OCI-LY1 (cell line): ENCODE results near the gene CNGA2.

Experiments
- EZH2 ChIP-seq: fragments of 200-600 bp; sonication (generic), shearing (Covaris generic); IDR thresholded peaks from 2 replicates; pipeline ENCODE4 v1.8.0; 2017; ENCODE audit warnings: borderline replicate concordance, mixed run types, mild to moderate bottlenecking, antibody characterized with exemption, low read length, moderate library complexity, mixed read lengths
- TF ChIP-seq, protein P1 (sequence below): fragments of 200-600 bp; sonication (generic), shearing (Covaris generic); IDR thresholded peaks from 2 replicates; pipeline ENCODE4 v1.5.1; 2017; ENCODE audit warnings: mild to moderate bottlenecking, antibody characterized with exemption, low read length, moderate library complexity, mixed read lengths

DNA sequence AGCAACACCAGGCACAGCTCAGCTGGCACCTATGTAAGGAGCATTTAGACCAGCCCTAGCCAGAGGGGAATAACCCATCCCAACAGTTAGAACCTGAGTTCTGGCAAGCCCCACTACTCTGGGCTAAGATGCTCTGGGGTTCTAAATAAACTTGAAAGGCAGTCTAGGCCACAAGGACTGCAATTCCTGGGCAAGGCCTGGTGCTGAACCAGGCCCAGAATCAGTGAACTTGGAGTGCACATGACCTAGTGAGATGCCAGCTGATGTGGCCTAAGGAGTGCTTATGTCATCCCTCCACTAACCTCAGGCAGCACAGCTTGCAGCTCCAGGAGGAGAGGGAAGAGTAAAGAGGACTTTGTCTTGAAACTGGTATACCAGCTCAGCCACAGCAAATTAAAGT lies 46.9 kb upstream of the CNGA2 start:
- TF ChIP-seq, protein P1, sequence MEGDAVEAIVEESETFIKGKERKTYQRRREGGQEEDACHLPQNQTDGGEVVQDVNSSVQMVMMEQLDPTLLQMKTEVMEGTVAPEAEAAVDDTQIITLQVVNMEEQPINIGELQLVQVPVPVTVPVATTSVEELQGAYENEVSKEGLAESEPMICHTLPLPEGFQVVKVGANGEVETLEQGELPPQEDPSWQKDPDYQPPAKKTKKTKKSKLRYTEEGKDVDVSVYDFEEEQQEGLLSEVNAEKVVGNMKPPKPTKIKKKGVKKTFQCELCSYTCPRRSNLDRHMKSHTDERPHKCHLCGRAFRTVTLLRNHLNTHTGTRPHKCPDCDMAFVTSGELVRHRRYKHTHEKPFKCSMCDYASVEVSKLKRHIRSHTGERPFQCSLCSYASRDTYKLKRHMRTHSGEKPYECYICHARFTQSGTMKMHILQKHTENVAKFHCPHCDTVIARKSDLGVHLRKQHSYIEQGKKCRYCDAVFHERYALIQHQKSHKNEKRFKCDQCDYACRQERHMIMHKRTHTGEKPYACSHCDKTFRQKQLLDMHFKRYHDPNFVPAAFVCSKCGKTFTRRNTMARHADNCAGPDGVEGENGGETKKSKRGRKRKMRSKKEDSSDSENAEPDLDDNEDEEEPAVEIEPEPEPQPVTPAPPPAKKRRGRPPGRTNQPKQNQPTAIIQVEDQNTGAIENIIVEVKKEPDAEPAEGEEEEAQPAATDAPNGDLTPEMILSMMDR, result no peak
- no peak for TF ChIP-seq EZH2
